K562 (cell line): Measurements from ENCODE around the gene SEC24B. TPM values are rescaled to one million over a fixed set of nuclear protein-coding genes. Genes with fewer than 3 reads are reported as not detected.

Experiments used
- ATAC-seq: fragments of 200-7000 bp; cut with Tn5 transposase; 3 replicates; pipeline ENCODE4 v1.9.1; 2020; ENCODE audit warnings: moderate library complexity
- BruUV-seq: library from RNA; stranded (reverse); fragments of 400-500 nt; replicated peaks from 2 replicates; lab custom pipeline; 2021; lab: Mats Ljungman, UMichigan
- CTCF ChIA-PET: fragments of 300-600 bp; formaldehyde crosslinking; extraction: SDS; loops from one replicate; lab custom pipeline; 2021; ENCODE audit warnings: low intra/inter-chr PET ratio; lab: Yijun Ruan, JAX
- POLR2A ChIA-PET: fragments of 300-600, 350-650 bp; sonication (Branson Sonifier 250); formaldehyde crosslinking; extraction: SDS; loops from one replicate; lab custom pipeline; 2021; ENCODE audit warnings: antibody characterized with exemption, inconsistent platforms; lab: Yijun Ruan, JAX
- DNase-seq, 4 experiments: peaks; one replicate each; pipeline versions ENCODE4 v3.0.0 to v3.0.0-alpha.2; 2011 to 2018; ENCODE audit warnings: low spot score in 3 of 4, mixed read lengths in 3 of 4; ENCODE audit errors: extremely low read depth in 1 of 4
- FAIRE-seq: peaks from 2 replicates; lab custom pipeline; 2011; peaks lifted over from hg19 to GRCh38; lab: Jason Lieb, UNC
- H2AFZ ChIP-seq: 2 replicates; pipeline ENCODE4 v1.6.0; 2011; ENCODE audit warnings: low read depth, low read length, control low read depth, inconsistent platforms
- H3K27ac ChIP-seq: fragments of 200-600 bp; 3 replicates; pipeline ENCODE4 v1.8.0; 2011; ENCODE audit warnings: low read depth, mild to moderate bottlenecking, control low read depth, inconsistent platforms, low read length, moderate library complexity, mixed read lengths; ENCODE audit errors: extremely low read depth
- H3K27me3 ChIP-seq, 2 experiments: fragments of 300-600 bp in 1 of 2; 2 replicates in 1 of 2; 3 replicates in 1 of 2; pipeline versions ENCODE4 v1.6.0 to v1.8.0; 2011; ENCODE audit warnings: inconsistent platforms in 2 of 2, low read length in 2 of 2, mild to moderate bottlenecking in 1 of 2, mixed read lengths in 1 of 2, moderate library complexity in 1 of 2; ENCODE audit not compliant: control insufficient read depth in 2 of 2, insufficient read depth in 2 of 2
- H3K36me3 ChIP-seq: fragments of 300-600 bp; 3 replicates; pipeline ENCODE4 v1.8.0; 2011; ENCODE audit warnings: mild to moderate bottlenecking, low read length, inconsistent platforms; ENCODE audit not compliant: control insufficient read depth, insufficient read depth
- H3K4me1 ChIP-seq, 2 experiments: fragments of 200-600 bp in 1 of 2; replicated peaks in 1 of 2; 2 replicates in 1 of 2; 3 replicates in 1 of 2; pipeline versions ENCODE4 v1.5.1 to v1.8.0; 2011; ENCODE audit warnings: inconsistent platforms in 2 of 2, low read length in 2 of 2, mild to moderate bottlenecking in 1 of 2, mixed read lengths in 1 of 2, moderate library complexity in 1 of 2; ENCODE audit not compliant: control insufficient read depth in 2 of 2, insufficient read depth in 2 of 2
- H3K4me2 ChIP-seq: 2 replicates; pipeline ENCODE4 v1.6.1; 2011; ENCODE audit warnings: low read length, control low read depth, inconsistent platforms, mixed read lengths; ENCODE audit not compliant: insufficient read depth
- H3K4me3 ChIP-seq: fragments of 200-600 bp; sonication (generic), shearing (Covaris generic); 2 replicates; pipeline ENCODE4 v1.5.1; 2016; ENCODE audit warnings: control low read depth, inconsistent platforms
- H3K79me2 ChIP-seq: fragments of 200-600 bp; 3 replicates; pipeline ENCODE4 v1.8.0; 2011; ENCODE audit warnings: low read length, inconsistent platforms; ENCODE audit not compliant: control insufficient read depth, insufficient read depth
- H3K9ac ChIP-seq, 2 experiments: 2 replicates each; pipeline versions ENCODE4 v1.6.0 to v1.6.1; 2011; ENCODE audit warnings: low read depth in 2 of 2, low read length in 2 of 2, control low read depth in 1 of 2, inconsistent platforms in 1 of 2, mild to moderate bottlenecking in 1 of 2, mixed read lengths in 1 of 2; ENCODE audit not compliant: insufficient read depth in 1 of 2
- H3K9me1 ChIP-seq: one replicate; pipeline ENCODE4 v1.6.0; 2011; ENCODE audit warnings: inconsistent platforms, mild to moderate bottlenecking, low read length, moderate library complexity; ENCODE audit not compliant: control insufficient read depth, insufficient read depth
- H3K9me3 ChIP-seq: replicated peaks from 2 replicates; pipeline ENCODE4 v1.5.1; 2011; ENCODE audit warnings: low read depth, low read length, inconsistent platforms; ENCODE audit not compliant: control insufficient read depth, insufficient read depth
- H4K20me1 ChIP-seq: replicated peaks from 2 replicates; pipeline ENCODE4 v1.6.1; 2011; ENCODE audit warnings: low read length, inconsistent platforms, mixed read lengths; ENCODE audit not compliant: control insufficient read depth, insufficient read depth
- ERF ChIP-seq: fragments of 450-650 bp; formaldehyde crosslinking; IDR thresholded peaks from 2 replicates; pipeline ENCODE4 v1.4.0; 2020; ENCODE audit warnings: mild to moderate bottlenecking, mixed read lengths
- ETS2 ChIP-seq: IDR thresholded peaks from 2 replicates; pipeline ENCODE4 v1.6.1; 2016; ENCODE audit warnings: borderline replicate concordance, missing genetic modification characterization, mild to moderate bottlenecking, moderate library complexity, missing compliant biosample characterization; ENCODE audit not compliant: poor library complexity, severe bottlenecking
- KDM1A ChIP-seq, 2 experiments: fragments of 450-650 bp; IDR thresholded peaks; 2 replicates each; pipeline ENCODE4 v1.6.1; 2016; ENCODE audit warnings: mild to moderate bottlenecking in 2 of 2
- KDM5B ChIP-seq: fragments of 200-600 bp; sonication (generic); IDR thresholded peaks from 2 replicates; pipeline ENCODE4 v1.6.1; 2012; ENCODE audit warnings: low read depth, mild to moderate bottlenecking, moderate library complexity, low read length, control low read depth, inconsistent platforms; ENCODE audit not compliant: insufficient replicate concordance
- NFYB ChIP-seq: IDR thresholded peaks from 2 replicates; pipeline ENCODE4 v1.6.1; 2011; ENCODE audit warnings: mild to moderate bottlenecking, moderate library complexity; ENCODE audit not compliant: insufficient read length; ENCODE audit errors: extremely low read depth
- RBFOX2 ChIP-seq: fragments of 200-400 bp; formaldehyde crosslinking; IDR thresholded peaks from 2 replicates; pipeline ENCODE4 v1.6.1; 2017; ENCODE audit warnings: low read depth, mild to moderate bottlenecking, low read length, moderate library complexity
- RUNX1 ChIP-seq: sonication (generic); IDR thresholded peaks from 2 replicates; pipeline ENCODE4 v1.6.1; 2016; ENCODE audit warnings: antibody characterized with exemption, low read depth
- ZKSCAN8 ChIP-seq: fragments of 200-800 bp; sonication (Bioruptor generic); IDR thresholded peaks from 2 replicates; pipeline ENCODE4 v1.6.1; 2016; ENCODE audit warnings: missing genetic modification characterization, missing compliant biosample characterization
- ZNF511 ChIP-seq: sonication (generic); formaldehyde crosslinking; IDR thresholded peaks from 2 replicates; pipeline ENCODE4 v1.8.0; 2022; ENCODE audit warnings: mild to moderate bottlenecking, missing genetic modification reagents
- WGBS: fragments of 100-300 bp; shearing (Covaris generic); methylation state at CpG from one replicate; pipeline ENCODE4 v1.1.6; 2016; ENCODE audit warnings: low coverage, mixed read lengths; ENCODE audit not compliant: insufficient coverage; ENCODE audit errors: missing lambda C conversion rate; 5-methylcytosine and 5-hydroxymethylcytosine counted together
- in situ Hi-C: fragments of 300-500 bp; cut with MboI; formaldehyde crosslinking; loops from 4 replicates; pipeline ENCODE4 v1.15.0; 2018; ENCODE audit warnings: inconsistent platforms, mixed read lengths
- intact Hi-C: fragments of 100-400 bp; cut with micrococcal nuclease; formaldehyde crosslinking; loops from 2 replicates; pipeline ENCODE4 v1.14.2; 2022
- polyA plus RNA-seq, 8 experiments: library from polyadenylated mRNA; depleted of rRNA in 4 of 8; stranded (reverse) in 5 of 8; unstranded in 3 of 8; fragments of >200 nt; fragmentation: Nextera tagmentation in 2 of 8; fragmentation: Illumina TruSeq in 1 of 8; extraction: Ambion mirVana in 2 of 8; extraction: Trizol in 1 of 8; gene quantifications; 2 replicates each; pipeline versions ENCODE4 v1.2.1 to v1.2.3, GENCODE V29; 2011 to 2014; ENCODE audit warnings: inconsistent platforms in 1 of 8, missing spikeins in 1 of 8
- total RNA-seq, 7 experiments: library from RNA; depleted of rRNA in 6 of 7; stranded (reverse); fragments of >200 nt in 6 of 7; fragmentation: Illumina TruSeq in 2 of 7; extraction: Trizol in 2 of 7; gene quantifications; 2 replicates each; pipeline versions ENCODE4 v1.2.1 to v1.2.3, GENCODE V29; 2011 to 2021; ENCODE audit warnings: low replicate concordance in 1 of 7
- TF ChIP-seq, protein P1 (sequence below): fragments of 250-450 bp; sonication (Bioruptor Pico); IDR thresholded peaks from 2 replicates; pipeline ENCODE4 v1.4.0; 2020
- TF ChIP-seq, protein P2 (sequence below): fragments of 450-650 bp; IDR thresholded peaks from 2 replicates; pipeline ENCODE4 v1.6.1; 2016; ENCODE audit warnings: missing biosample characterization, missing genetic modification characterization

Gene SEC24B
- total and polyA plus RNA-seq, 9 of the 15 experiments (the other 6 are each of a cell fraction or from before 2014, with no cell fraction given): 6.3 to 46.4 (median 17.1) TPM

DNA sequence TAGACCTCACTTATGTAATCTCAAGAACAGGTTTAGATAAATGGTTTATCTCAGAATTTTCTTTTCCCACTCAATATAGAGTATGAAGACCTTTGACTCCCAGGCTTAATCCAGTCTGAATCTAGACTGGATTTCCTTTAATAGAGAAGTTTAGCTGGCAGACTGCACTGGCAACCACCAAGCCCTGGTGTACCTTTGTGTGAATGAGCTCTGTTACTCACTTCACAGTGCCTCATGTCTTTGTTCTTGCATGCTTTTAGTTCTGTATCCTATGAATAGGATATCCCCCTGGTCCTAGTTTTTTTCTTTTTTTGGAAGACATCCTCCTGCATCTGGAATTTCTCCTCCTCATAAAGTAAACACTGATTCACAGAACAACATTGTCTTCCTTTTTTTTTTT is 73.3 kb downstream of the SEC24B start (continued):
- TF ChIP-seq, protein P1, sequence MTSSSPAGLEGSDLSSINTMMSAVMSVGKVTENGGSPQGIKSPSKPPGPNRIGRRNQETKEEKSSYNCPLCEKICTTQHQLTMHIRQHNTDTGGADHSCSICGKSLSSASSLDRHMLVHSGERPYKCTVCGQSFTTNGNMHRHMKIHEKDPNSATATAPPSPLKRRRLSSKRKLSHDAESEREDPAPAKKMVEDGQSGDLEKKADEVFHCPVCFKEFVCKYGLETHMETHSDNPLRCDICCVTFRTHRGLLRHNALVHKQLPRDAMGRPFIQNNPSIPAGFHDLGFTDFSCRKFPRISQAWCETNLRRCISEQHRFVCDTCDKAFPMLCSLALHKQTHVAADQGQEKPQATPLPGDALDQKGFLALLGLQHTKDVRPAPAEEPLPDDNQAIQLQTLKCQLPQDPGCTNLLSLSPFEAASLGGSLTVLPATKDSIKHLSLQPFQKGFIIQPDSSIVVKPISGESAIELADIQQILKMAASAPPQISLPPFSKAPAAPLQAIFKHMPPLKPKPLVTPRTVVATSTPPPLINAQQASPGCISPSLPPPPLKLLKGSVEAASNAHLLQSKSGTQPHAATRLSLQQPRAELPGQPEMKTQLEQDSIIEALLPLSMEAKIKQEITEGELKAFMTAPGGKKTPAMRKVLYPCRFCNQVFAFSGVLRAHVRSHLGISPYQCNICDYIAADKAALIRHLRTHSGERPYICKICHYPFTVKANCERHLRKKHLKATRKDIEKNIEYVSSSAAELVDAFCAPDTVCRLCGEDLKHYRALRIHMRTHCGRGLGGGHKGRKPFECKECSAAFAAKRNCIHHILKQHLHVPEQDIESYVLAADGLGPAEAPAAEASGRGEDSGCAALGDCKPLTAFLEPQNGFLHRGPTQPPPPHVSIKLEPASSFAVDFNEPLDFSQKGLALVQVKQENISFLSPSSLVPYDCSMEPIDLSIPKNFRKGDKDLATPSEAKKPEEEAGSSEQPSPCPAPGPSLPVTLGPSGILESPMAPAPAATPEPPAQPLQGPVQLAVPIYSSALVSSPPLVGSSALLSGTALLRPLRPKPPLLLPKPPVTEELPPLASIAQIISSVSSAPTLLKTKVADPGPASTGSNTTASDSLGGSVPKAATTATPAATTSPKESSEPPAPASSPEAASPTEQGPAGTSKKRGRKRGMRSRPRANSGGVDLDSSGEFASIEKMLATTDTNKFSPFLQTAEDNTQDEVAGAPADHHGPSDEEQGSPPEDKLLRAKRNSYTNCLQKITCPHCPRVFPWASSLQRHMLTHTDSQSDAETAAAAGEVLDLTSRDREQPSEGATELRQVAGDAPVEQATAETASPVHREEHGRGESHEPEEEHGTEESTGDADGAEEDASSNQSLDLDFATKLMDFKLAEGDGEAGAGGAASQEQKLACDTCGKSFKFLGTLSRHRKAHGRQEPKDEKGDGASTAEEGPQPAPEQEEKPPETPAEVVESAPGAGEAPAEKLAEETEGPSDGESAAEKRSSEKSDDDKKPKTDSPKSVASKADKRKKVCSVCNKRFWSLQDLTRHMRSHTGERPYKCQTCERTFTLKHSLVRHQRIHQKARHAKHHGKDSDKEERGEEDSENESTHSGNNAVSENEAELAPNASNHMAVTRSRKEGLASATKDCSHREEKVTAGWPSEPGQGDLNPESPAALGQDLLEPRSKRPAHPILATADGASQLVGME (CRISPR knock-in tag): no peak
- TF ChIP-seq ZKSCAN8 (CRISPR knock-in tag) (no peak), ETS2 (tag) (no peak), ERF (CRISPR knock-in tag) (no peak)
- TF ChIP-seq, all 486 proteins: peak for 0

DNA sequence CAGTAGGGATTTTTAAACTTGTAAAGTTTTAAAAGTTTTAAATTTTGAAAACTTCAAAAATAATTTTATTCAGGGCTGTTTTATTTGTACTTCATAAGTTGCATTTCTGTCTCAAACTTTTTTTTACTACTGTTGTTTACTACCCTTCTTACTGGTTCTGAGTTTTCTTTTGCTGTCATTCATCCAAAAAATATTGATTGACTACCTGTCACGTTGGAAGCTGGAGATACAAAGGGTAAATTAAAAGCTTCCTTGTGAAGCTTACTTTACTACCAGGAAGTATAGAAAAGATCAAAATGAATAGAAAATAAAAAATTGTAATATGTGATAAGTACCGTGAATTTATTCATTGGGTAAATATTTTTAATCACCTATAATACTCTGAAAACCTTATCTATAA is 77.1 kb downstream of the SEC24B start:
- Histone ChIP-seq H2AFZ (no peak overlapping the region), H3K9me3 (no peaks in the 10 kb centered on the region), H3K4me3 (no peak overlapping the region), H3K4me2 (no peak overlapping the region), H3K27ac (no peak overlapping the region), H3K4me1 (no peaks in the 10 kb centered on the region), H3K9me1 (no peaks in the 10 kb centered on the region), H3K9ac (no peak overlapping the region), H3K79me2 (no peaks in the 10 kb centered on the region), H4K20me1 (no peaks in the 10 kb centered on the region), H3K36me3 (peaks cover 52% of the 10 kb centered on the region; the same call in 2 of the 3 replicates), H3K27me3 (no peaks in the 10 kb centered on the region)
- in situ Hi-C loops: no loop called here
- ATAC-seq (no peak), DNase-seq (no peak), FAIRE-seq (no peak)
- ChIA-PET CTCF (no interaction called here), POLR2A (interaction anchor here (0.7 to 0.9 kb wide), 2 partner anchors 19 to 53 kb away, joined by 3 read pairs; no protein-coding TSS in a partner anchor)
- 60% methylated on average over 2 of the region's 2 CpGs for WGBS
- BruUV-seq: no TSS peak
- intact Hi-C loops: no loop called here
- TF ChIP-seq RBFOX2: no peak
- TF ChIP-seq RUNX1: no peak
- TF ChIP-seq ZNF511 (CRISPR knock-in tag): no peak
- no peak for TF ChIP-seq NFYB
- TF ChIP-seq KDM5B: no peak
- TF ChIP-seq KDM1A (IDR thresholded peaks at IDR 0.05): no peak
- TF ChIP-seq, protein P2, sequence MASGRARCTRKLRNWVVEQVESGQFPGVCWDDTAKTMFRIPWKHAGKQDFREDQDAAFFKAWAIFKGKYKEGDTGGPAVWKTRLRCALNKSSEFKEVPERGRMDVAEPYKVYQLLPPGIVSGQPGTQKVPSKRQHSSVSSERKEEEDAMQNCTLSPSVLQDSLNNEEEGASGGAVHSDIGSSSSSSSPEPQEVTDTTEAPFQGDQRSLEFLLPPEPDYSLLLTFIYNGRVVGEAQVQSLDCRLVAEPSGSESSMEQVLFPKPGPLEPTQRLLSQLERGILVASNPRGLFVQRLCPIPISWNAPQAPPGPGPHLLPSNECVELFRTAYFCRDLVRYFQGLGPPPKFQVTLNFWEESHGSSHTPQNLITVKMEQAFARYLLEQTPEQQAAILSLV (tag): no peak
